ENCODE measurements around the gene MEGF8. TPM values are rescaled to one million over a fixed set of nuclear protein-coding genes. Genes with fewer than 3 reads are reported as not detected.

The MEGF8 gene
- total and polyA plus RNA-seq, 2 of the 8 experiments (the other 6 are each of a cell fraction or from before 2014, with no cell fraction given), result 13.0 to 23.7 TPM

Small RNA genes lying within 50 kb of the gene (microRNA-seq; reads per million reads assigned to microRNA genes)
- 0 reads per million in 2 experiments for gene MIR8077 (ENCODE audit: borderline microRNAs expressed in 2 of 2, borderline number of aligned reads in 2 of 2, borderline replicate concordance in 1 of 2)

Small RNA genes lying within 50 kb of the gene (small RNA-seq; reads per million reads assigned to genes)
- gene MIR8077 (ENCODE audit: insufficient read depth), result not detected

Other genes starting within 250 kb of the MEGF8 start
- 27.0 and 28.6 TPM in 2 replicates for gene ZNF574, start 249.5 kb upstream of the MEGF8 start, total RNA-seq (2021; fragmentation: NEBNext Ultra II Directional; extraction: Animal tissue kit (Norgen Biotek cat#: 25700))
- gene ZNF574, start 249.5 kb upstream of the MEGF8 start, polyA plus RNA-seq (2011; rRNA removed), result 38.8 and 53.8 TPM in 2 replicates
- 6.1 and 7.2 TPM in 2 replicates for gene POU2F2, start 193.2 kb upstream of the MEGF8 start, total RNA-seq (2021; fragmentation: NEBNext Ultra II Directional; extraction: Animal tissue kit (Norgen Biotek cat#: 25700))
- gene POU2F2, start 193.2 kb upstream of the MEGF8 start, polyA plus RNA-seq (2011; rRNA removed), result 5.0 and 7.3 TPM in 2 replicates
- 32.6 and 37.8 TPM in 2 replicates for gene DEDD2, start 108.0 kb upstream of the MEGF8 start, total RNA-seq (2021; fragmentation: NEBNext Ultra II Directional; extraction: Animal tissue kit (Norgen Biotek cat#: 25700))
- gene DEDD2, start 108.0 kb upstream of the MEGF8 start, polyA plus RNA-seq (2011; rRNA removed), result 65.0 and 74.3 TPM in 2 replicates
- 13.5 and 14.1 TPM in 2 replicates for gene ZNF526, start 105.3 kb upstream of the MEGF8 start, total RNA-seq (2021; fragmentation: NEBNext Ultra II Directional; extraction: Animal tissue kit (Norgen Biotek cat#: 25700))
- 8.4 and 10.0 TPM in 2 replicates for gene ZNF526, start 105.3 kb upstream of the MEGF8 start, polyA plus RNA-seq (2011; rRNA removed)
- 54.9 and 55.3 TPM in 2 replicates for gene GSK3A, start 83.0 kb upstream of the MEGF8 start, total RNA-seq (2021; fragmentation: NEBNext Ultra II Directional; extraction: Animal tissue kit (Norgen Biotek cat#: 25700))
- 84.0 and 89.0 TPM in 2 replicates for gene GSK3A, start 83.0 kb upstream of the MEGF8 start, polyA plus RNA-seq (2011; rRNA removed)
- gene ERF, start 70.5 kb upstream of the MEGF8 start, total RNA-seq (2021; fragmentation: NEBNext Ultra II Directional; extraction: Animal tissue kit (Norgen Biotek cat#: 25700)), result 62.7 and 73.9 TPM in 2 replicates
- gene ERF, start 70.5 kb upstream of the MEGF8 start, polyA plus RNA-seq (2011; rRNA removed), result 43.7 and 67.6 TPM in 2 replicates
- gene CIC, start 56.4 kb upstream of the MEGF8 start, total RNA-seq (2021; fragmentation: NEBNext Ultra II Directional; extraction: Animal tissue kit (Norgen Biotek cat#: 25700)), result 43.6 and 48.4 TPM in 2 replicates
- gene CIC, start 56.4 kb upstream of the MEGF8 start, polyA plus RNA-seq (2011; rRNA removed), result 13.2 and 23.1 TPM in 2 replicates
- 6.7 and 7.2 TPM in 2 replicates for gene PRR19, start 23.5 kb upstream of the MEGF8 start, total RNA-seq (2021; fragmentation: NEBNext Ultra II Directional; extraction: Animal tissue kit (Norgen Biotek cat#: 25700))
- 7.5 and 8.9 TPM in 2 replicates for gene PRR19, start 23.5 kb upstream of the MEGF8 start, polyA plus RNA-seq (2011; rRNA removed)
- gene PAFAH1B3, start 23.0 kb upstream of the MEGF8 start, total RNA-seq (2021; fragmentation: NEBNext Ultra II Directional; extraction: Animal tissue kit (Norgen Biotek cat#: 25700)), result 124 and 132 TPM in 2 replicates
- 248 and 294 TPM in 2 replicates for gene PAFAH1B3, start 23.0 kb upstream of the MEGF8 start, polyA plus RNA-seq (2011; rRNA removed)
- gene TMEM145, start 12.3 kb upstream of the MEGF8 start, total RNA-seq (2021; fragmentation: NEBNext Ultra II Directional; extraction: Animal tissue kit (Norgen Biotek cat#: 25700)), result 4.7 and 5.0 TPM in 2 replicates
- 2.3 and 4.5 TPM in 2 replicates for gene TMEM145, start 12.3 kb upstream of the MEGF8 start, polyA plus RNA-seq (2011; rRNA removed)
- 8.9 and 12.6 TPM in 2 replicates for gene CNFN, start 64.7 kb downstream of the MEGF8 start, total RNA-seq (2021; fragmentation: NEBNext Ultra II Directional; extraction: Animal tissue kit (Norgen Biotek cat#: 25700))
- 31.5 and 54.3 TPM in 2 replicates for gene CNFN, start 64.7 kb downstream of the MEGF8 start, polyA plus RNA-seq (2011; rRNA removed)
- 12.5 and 15.9 TPM in 2 replicates for gene LIPE, start 101.8 kb downstream of the MEGF8 start, total RNA-seq (2021; fragmentation: NEBNext Ultra II Directional; extraction: Animal tissue kit (Norgen Biotek cat#: 25700))
- 8.7 and 17.0 TPM in 2 replicates for gene LIPE, start 101.8 kb downstream of the MEGF8 start, polyA plus RNA-seq (2011; rRNA removed)
- not detected in 2 replicates for gene CXCL17, start 117.3 kb downstream of the MEGF8 start, total RNA-seq (2021; fragmentation: NEBNext Ultra II Directional; extraction: Animal tissue kit (Norgen Biotek cat#: 25700))
- 0.11 TPM in 1 of 2 replicates, not detected in the other for gene CXCL17, start 117.3 kb downstream of the MEGF8 start, polyA plus RNA-seq (2011; rRNA removed)
- gene CEACAM1, start 202.8 kb downstream of the MEGF8 start, total RNA-seq (2021; fragmentation: NEBNext Ultra II Directional; extraction: Animal tissue kit (Norgen Biotek cat#: 25700)), result 1.8 and 2.0 TPM in 2 replicates
- 2.0 and 3.6 TPM in 2 replicates for gene CEACAM1, start 202.8 kb downstream of the MEGF8 start, polyA plus RNA-seq (2011; rRNA removed)